ENCODE results near the gene SPSB4.

SPSB4 gene

DNA sequence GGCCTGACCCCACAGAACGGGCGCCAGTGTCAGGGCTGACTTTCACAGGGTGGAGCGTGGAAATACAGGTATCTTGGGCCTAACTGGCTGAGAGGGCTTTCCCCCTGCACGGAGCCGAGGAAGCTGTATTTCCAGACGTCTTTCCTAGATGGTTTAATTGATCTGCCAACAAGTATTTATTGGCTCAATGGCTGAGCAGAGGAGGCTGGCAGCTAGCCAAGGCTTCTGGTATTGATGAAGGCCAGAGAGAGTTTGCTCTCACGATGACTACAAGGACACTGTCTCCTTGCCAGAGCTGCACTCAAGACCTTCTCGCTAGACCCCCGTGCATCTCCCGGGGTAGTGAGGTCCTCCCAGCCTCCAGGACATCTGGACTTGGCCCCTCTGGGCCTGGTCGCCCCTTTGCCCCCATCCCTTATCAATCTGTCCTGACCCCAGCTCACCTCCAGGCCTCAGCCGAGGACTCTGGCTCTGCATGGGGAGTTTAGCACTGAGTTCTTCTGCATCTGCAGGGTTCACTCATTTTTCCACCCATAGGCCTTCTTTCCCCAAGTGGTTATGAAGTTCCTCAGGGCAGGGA is 20.6 kb downstream of the SPSB4 start:
- CTCF ChIA-PET = no interaction called here
- TF ChIP-seq, protein P1, sequence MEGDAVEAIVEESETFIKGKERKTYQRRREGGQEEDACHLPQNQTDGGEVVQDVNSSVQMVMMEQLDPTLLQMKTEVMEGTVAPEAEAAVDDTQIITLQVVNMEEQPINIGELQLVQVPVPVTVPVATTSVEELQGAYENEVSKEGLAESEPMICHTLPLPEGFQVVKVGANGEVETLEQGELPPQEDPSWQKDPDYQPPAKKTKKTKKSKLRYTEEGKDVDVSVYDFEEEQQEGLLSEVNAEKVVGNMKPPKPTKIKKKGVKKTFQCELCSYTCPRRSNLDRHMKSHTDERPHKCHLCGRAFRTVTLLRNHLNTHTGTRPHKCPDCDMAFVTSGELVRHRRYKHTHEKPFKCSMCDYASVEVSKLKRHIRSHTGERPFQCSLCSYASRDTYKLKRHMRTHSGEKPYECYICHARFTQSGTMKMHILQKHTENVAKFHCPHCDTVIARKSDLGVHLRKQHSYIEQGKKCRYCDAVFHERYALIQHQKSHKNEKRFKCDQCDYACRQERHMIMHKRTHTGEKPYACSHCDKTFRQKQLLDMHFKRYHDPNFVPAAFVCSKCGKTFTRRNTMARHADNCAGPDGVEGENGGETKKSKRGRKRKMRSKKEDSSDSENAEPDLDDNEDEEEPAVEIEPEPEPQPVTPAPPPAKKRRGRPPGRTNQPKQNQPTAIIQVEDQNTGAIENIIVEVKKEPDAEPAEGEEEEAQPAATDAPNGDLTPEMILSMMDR (IDR thresholded peaks at IDR 0.05; ENCODE audit: insufficient read depth, low read length, missing control alignments) = no peak
- no peak for DNase-seq (ENCODE audit: low read depth, low spot score)
- POLR2A ChIA-PET = no interaction called here
- no peak overlapping the region for H3K4me3 ChIP-seq (ENCODE audit: low read depth, low read length)

DNA sequence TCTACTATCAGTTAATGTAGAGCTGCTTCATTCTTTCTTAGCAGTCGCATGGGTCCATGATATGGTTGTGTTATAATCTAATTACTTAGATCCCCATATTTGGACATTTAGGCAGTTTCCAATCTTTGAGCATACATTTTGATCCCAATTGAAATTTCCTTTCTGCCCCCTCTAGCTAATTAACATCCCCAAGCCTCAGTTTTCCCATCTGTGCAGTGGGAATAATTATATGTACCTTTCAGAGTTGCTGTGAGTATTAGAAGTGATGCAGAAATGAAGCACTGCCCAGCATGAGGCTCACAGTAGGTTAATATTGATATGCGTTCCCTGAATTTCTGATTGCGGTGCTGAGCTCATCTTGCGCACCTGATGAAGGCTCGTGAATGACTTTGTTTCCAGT is 21.8 kb downstream of the SPSB4 start:
- ChIA-PET CTCF (interaction anchor here (0.6 kb wide), 1 partner anchor 159 kb away, joined by 3 read pairs; the partner anchor contains the start of gene PXYLP1), POLR2A (no interaction called here)
- H3K4me3 ChIP-seq (ENCODE audit: low read depth, low read length) = no peak overlapping the region
- DNase-seq (ENCODE audit: low read depth, low spot score) = no peak
- TF ChIP-seq, protein P1 (IDR thresholded peaks at IDR 0.05; ENCODE audit: insufficient read depth, low read length, missing control alignments) = no peak

DNA sequence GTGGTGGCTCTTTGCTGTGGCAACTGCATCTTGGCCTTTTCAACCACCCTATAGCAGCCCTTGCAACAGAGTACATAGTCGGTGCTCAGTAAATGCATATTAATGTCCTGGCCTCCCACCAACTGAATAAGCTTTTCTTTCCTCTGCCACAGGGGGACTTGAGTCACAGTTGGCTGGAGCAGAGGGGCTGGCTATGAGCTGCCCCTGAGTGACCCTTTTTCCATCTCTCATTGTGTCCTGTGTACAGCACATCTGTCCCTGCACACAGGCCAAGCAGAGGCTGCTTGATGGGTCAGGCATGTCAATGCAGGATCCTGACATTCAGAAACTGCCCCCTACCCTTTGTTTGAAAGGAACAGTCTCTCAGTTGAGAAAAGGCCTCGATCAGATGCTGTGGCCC is 22.4 kb downstream of the SPSB4 start:
- H3K4me3 ChIP-seq (ENCODE audit: low read depth, low read length) = no peak overlapping the region
- TF ChIP-seq, protein P1 (IDR thresholded peaks at IDR 0.05; ENCODE audit: insufficient read depth, low read length, missing control alignments) = no peak
- CTCF ChIA-PET = no interaction called here
- POLR2A ChIA-PET = no interaction called here
- DNase-seq (ENCODE audit: low read depth, low spot score) = no peak

DNA sequence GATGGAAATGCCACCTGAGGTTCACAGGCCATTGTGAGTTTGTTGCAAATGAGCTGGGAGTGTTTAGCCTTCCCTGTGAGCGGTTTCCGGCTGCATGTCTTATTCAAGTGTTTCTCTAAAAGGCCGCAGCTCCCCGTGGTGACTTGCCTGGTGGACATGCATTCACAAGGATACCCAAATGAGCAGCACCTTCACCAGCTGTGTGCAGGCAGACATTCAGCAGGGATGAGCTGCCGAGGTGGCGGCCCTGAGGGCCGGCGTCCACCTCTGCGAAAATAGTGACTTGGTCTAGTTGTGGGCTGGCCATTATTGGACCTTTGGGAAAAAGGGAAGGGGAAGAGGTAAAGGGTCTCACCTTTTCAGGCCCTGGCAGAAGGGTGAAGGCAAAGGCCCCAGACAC is 23.4 kb downstream of the SPSB4 start:
- ChIA-PET CTCF (no interaction called here), POLR2A (interaction anchor here (0.6 kb wide), 1 partner anchor 167 kb away, joined by 3 read pairs; no protein-coding TSS in a partner anchor)
- TF ChIP-seq, protein P1 (IDR thresholded peaks at IDR 0.05; ENCODE audit: insufficient read depth, low read length, missing control alignments) = no peak
- DNase-seq (ENCODE audit: low read depth, low spot score) = no peak
- no peak overlapping the region for H3K4me3 ChIP-seq (ENCODE audit: low read depth, low read length)

DNA sequence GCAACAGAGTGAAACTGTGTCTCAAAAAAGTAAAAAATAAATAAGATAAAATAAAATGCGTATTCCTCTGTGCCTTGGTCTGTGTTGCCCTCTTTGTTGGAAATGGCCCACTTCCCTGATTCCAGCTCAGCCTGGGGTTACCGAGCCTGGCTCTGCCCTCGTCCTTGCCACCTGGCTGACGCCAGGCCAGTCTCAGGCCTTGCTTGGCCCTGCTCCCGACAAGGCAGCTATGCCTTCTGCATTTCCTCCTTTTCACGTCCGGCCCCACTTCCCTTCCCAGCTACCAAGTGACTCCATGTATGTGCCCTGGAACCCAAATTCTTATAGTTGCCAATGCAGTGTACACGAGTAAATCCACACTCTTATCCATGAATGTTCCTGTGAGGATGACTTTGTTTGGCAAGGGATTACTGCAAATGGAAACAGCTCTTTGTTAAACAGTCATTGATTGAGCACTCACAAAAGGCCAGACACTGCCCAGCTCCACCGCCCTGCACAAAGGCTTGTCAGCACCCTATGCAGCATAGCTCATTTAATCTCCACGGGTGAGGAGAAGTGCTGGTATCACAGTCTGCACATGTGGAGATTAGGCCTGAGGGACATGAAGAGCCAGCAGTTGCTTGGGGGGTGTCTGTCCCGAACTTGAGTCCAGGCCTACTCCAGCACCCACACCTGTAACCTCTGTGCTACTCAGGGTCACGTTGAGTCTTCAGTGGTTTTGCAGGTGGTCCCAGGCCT is 25.1 kb downstream of the SPSB4 start:
- no peak for DNase-seq (ENCODE audit: low read depth, low spot score)
- CTCF ChIA-PET = interaction anchor here (1.5 kb wide), 1 partner anchor 29 kb away, joined by 4 read pairs; no protein-coding TSS in a partner anchor

More for the DNA sequence above, 25.1 kb downstream of the SPSB4 start:
- POLR2A ChIA-PET = no interaction called here
- TF ChIP-seq, protein P1 (IDR thresholded peaks at IDR 0.05; ENCODE audit: insufficient read depth, low read length, missing control alignments) = no peak
- H3K4me3 ChIP-seq (ENCODE audit: low read depth, low read length) = no peak overlapping the region

All from AG04449 (cell line).